GM21723 (cell line): Measurements from ENCODE around the gene PISD.

Source experiments
- ATAC-seq: cut with Tn5 transposase; IDR thresholded peaks from one replicate; pipeline ENCODE4 v1.9.1; 2021; ENCODE audit warnings: mild to moderate bottlenecking, moderate library complexity; ENCODE audit not compliant: unreplicated experiment

The PISD gene

DNA sequence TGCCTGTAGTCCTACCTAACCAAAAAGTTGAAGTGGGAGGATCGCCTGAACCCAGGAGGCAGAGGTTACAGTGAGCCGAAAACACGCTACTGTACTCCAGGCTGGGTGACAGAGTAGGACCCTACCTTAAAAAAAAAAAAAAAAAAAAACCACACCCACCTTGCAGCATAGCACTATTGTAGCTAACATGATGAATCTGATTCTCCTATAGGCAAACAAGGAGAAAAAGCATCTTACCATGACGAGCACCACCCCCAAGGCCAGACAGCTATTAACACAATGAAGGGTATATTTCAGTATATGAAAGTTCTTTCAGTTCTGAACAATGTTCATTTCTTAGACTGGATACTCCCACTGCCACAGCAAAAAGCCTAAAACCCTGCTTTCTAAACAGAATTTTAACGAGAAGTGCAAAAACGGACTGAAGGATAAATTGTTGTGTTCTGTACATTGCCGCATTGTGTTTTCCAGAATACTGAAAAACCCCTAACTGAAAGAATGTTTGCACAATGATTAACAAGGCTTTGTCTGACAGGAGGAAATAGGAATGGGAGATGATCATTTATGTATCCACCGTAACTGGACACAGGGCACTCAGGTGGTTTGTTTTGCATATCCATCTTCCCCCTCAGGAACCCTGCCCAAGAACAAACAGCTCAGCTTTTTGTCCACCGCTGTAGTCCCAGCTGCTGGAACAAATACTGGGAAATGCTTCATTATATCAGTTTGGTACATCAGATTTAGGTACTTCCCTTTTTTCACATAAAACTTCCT, 8.9 kb downstream of the PISD start:
- no peak for ATAC-seq

DNA sequence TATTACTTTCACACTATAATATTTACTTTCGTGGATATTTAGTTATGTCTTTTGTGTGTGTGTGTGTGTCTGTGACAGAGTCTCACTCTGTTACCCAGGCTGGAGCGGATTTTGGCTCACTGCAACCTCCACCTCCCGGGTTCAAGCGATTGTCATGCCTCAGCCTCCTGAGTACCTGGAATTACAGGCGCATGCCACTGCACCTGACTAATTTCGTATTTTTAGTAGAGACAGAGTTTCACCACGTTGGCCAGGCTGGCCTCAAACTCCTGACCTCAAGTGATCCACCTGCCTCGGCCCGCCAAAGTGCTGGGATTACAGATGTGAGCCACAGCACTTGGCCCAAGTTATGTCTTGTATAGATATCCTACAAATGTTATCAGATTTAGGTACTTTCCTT, 9.9 kb downstream of the PISD start:
- no peak for ATAC-seq

DNA sequence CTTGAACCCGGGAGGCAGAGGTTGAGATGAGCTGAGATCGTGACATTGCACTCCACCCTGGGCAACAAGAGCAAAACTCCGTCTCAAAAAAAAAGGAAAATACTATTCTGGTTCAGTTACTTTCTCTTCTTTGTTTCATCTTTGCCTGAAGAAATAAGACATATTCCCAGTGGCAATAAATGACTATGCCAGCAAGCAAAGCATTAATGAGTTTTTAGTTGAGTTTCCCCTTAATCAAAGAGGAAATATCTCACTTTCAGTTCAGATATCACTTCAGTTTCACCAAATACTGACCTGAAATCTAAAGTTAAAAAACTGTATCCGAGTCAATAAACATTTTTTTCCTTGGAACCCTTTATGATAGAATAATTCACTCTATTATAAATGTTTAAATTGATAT, 10.4 kb downstream of the PISD start:
- ATAC-seq = no peak

DNA sequence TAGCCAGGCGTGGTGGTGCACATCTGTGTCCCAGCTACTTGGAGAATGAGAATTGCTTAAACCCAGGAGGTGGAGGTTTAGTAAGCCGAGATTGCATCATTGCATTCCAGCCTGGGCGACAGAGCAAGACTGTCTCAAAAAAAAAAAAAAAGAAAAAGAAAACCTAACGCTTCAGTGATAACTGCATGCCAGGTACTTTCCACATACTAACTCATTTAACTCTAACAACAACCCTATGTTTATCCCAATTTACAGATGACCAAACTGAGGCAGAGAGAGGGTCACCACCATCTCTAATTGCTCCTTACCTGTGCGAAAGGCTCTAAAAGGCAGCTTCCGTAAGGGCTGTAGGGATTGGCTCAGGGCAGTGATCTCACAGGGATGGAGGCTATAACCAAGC, 11.6 kb downstream of the PISD start:
- ATAC-seq = no peak

DNA sequence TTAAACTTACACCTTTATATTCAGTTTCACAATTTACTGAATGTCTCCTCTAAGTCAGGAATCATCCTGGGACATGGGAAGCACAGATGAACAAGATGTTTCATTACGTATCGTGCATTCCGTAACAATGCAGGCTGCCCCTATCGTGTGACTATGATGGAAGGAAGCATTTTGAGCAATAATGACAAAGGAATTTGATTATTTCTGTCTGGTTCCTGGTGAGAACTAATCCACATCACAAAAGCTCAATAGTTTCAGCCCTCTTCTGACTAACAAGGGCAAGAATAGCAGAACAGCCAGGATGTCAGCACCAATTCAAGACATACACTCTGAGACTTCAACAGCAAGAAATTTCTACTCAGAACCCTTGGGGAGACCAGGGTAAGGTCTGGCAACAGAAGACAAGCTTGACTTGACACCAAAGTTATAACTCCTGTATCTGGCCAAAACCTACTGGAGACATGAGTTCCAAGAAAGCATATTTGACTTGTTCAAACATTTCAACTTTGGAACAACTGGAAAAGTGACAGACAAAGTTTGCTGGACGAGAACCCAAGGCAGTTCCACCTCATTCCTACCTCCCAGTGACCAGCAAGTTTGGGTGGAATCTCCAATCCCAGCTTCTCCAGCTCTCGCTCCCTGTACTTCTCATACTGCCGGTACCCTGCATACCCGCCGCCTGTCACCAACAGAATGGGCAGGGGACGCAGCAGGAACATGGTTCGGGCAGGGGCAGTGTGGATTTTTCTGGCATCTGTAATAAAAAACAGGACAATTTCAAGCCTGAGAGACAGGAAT, 14.3 kb downstream of the PISD start:
- ATAC-seq = no peak

DNA sequence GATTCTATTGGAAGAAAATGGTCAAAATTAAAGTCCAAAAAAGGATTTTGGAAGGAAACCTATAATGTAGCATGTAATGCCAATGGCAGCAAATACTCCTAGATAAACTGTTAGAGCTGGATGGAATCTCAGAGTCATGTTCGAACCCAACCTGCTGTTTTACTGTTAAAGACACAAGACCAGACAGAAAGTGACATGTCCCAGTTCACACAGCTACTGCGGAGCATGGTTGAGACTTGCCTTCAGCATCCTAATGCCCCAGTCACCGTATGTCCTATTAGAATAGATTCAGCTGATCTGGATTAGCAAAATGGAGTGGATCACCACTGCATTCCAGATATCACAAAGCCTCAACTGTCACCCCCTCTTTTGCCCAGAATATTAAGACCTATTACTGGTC, 14.9 kb downstream of the PISD start:
- no peak for ATAC-seq

DNA sequence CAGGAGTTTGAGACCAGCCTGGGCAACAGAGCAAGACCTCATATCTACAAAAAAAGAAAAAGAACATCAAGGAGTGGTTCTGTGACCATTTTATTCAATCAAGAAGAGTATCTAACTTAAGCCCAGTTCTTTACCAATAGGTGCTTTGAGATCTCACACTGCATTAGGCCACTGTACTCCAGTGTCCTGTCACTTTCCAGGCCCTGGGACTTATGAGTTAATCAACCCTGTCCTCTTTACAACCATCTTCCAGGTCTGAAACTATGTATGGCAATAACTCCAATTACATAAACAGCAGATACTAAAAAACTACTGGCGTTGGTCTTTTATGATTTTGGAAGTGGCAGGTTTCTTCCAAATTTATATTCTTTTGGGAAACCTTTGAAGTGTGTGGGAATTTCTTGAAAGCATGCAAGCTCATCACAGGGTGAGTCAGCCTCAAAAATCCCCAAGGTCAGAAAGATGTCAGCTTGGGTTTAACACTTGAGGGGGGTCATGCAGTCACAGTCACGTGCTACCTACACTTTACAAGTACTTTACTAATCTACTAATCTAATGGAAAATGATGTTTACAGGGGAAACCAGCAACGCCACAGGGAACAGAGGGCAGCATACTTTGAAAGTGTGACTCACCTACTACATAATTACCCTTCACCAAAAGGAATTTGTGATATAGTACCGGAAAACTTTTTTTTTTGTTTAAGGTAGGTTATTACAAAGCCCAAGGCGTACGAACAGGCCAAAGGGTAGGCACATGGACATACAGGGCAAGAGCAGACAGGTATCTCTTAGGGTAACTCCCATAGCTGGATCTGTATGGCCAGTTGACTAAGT, 15.6 kb downstream of the PISD start:
- ATAC-seq = no peak

DNA sequence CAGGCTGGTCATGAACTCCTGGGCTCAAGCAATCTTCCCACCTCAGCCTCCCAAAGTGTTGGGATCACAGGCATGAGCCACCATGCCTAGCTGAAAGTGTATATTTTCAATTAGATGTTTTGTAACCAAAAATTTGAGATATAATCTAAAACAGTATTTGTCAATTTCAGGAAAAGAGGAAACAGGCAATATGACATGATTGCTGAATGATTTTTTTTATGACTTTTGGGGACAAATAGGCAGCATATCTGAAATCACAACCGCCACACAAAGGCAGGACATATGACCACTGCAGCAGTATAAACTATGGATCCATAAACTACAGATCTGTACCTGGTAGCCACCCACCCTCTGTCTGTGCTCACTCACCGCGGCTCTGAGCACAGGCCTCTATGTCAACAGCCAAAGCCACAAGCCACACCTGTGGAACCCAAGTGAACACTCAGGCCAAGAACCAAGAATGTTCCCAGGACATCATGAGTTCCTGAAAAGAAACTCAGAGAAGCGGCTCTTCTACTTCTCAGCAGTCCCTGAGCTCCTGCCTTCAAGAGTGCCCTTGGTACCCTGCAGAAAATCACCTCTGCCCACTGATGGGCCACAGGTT, 22.5 kb downstream of the PISD start:
- ATAC-seq = no peak

DNA sequence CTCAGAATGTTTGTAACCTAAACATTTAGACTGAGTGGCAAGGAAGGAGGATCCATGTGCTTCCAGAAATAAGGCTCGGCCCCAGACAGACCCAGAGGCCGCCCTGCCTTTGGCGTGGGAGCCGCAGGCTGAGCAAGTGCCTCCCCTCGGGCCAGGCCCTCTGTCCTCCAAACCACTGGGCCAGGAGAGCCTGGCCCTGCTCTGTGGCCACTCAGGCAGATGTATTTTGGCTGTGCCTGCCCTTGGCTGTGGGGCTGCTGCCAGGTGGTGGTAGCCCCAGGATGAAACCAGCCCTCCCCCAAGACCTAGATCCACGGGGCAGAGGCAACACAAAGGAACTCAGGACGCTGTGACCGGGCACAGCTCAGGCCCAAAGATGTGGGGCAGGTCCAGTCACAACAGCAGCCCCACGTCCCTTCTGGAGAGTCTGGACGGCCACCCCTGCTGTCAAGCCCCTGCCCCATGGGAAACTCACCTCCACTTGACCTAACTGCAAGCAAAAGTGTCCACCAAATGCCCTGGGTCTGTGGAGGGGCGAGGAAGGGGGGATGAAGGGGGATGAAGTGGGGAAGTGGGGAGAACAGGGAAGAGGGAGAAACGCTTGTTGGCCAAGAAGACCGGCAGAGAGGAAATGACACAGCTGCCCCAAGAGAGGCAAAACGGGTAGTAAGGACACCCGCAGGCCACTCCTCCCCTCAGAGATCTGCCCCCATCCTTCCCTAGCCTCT, 24.0 kb downstream of the PISD start:
- peak; percentile 23 for ATAC-seq

DNA sequence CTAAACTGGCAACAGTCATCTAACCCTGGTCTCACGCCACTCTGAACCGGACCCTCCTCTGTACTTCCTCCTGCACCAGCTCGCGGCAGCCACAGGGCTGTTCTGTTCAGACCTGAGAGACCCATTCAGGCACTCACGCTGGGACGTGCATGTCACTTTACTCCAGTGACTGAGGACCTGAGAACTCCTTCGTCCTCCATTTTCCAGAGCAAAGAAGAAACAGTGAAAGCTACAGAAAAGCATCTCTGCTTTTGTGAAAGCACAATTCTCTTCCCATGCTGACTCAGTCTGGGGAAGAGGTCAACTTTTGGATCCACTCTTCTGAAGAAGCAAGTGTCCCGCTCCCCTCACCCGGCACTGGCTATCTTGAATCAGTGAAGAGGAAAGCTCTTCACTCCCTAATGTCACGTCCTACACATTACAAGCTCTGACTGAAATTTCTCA, 24.5 kb downstream of the PISD start:
- ATAC-seq = peak; percentile 52

DNA sequence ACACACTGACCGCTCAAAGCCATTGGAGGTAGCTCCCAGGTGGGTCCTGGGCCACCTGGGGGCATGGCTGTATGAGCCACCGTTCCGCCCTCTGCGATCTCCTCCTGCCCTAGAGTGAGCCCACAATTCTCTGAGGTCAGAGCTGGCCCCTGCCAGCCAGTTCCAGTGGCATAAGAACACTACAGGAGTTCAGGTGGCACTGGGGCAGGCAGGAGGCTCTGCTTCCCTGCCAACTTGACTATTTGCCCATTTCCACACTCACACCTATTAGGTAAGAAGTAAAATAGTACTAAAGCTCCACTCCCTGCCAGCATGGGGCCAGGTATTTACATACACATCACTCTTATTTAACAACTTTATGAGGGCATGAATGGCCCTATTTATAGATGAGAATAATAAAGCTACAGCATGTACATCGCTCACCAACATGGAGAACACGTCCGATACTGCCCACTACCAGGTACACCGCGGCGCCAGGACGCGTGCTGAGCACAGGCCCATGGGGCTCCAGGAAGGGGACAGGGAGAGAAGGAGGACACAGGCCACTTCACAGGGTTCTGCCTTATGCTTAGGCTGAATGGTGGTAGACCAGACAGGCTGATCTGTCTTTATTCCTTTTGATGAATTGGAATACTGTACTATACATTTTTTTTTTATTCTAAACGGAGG, 26.2 kb downstream of the PISD start:
- no peak for ATAC-seq

DNA sequence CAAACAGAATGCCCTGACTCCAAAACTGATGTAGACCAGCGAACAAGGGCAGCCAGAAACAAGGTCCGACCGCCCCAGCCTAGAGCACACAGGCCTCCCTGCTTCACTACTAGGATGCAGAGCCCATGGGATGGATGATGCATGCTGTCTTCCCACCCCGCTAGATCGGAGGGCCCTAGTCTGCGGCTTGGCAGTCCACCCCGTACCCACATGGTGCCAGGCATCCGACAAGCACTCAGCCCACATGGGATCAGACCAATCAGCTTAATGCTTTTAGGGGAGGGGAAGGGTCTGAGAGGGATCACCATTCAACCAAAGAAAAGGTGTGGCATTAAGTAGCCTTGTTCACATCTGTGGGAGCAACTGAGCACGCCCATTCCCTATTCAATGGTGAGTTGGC, 30.6 kb downstream of the PISD start:
- ATAC-seq = no peak

DNA sequence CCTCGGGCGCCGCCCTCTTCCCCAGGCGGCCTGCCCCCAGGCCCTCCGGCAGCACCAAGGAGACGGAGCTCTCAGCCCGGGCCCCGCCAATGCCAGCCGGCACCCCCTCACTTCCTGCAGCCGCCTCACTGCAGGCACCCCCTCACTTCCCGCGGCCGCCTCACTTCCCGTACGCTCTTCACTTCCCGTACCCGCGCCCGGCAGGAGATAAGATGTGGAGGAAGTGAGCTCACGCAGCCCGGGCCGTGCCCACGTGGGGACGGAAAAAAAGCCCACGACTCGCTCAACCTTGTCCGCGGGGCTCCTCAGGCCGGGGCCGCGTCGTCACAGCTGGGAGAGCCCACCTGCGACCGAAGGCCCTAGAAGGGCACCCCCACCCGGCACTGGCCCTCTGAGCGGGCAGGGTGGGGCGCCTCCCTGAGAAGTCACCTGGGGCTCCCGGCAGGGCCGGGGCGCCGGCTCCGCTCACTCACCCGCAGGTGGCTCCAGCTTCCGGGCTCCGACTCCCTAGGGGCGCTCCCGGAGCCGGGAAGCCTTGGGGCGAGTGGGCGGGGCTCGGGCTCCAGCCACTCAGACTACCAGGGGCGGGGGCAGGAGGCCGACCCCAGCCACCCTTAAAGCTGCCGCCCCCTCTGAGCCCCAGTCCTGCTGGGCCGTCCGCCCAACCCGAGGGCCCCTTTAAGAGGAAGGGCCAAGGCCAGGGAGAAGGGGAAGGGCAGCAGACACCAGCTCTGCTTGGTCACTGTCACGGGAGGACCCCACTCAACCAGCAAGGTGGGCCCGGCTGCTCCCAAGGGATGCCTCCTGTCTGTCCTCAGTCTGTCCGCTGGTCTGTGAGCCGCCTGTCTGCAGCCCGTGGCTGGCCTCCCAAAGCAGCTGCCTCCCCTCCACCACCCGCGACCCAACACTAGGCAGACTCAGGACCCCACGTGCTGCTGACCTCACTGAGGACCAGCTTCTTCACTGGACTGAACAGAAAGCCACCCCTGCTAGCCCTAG, 31.4 kb downstream of the PISD start:
- ATAC-seq = no peak

DNA sequence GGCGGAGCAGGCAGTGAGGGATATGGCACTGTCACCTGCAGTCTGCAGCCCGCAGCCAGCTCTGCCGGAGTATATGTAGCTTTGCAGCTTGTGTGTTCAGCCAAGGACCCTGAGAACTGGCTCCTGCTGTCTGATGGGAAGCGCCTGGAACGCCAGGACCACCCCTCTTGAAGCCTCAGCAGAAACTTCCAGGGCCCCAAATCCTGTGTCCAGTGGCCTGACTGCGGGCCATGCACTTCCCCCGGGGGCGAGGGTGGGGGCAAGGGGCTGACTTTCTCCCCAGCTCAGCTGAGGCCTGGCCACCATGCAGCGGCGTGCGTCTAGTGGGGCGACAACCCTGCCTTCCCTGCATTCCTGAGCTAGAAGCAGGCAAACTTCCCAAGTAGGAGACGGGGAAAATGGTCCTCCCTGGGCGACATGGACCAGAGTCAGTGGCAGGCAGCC, 32.3 kb downstream of the PISD start:
- no peak for ATAC-seq

DNA sequence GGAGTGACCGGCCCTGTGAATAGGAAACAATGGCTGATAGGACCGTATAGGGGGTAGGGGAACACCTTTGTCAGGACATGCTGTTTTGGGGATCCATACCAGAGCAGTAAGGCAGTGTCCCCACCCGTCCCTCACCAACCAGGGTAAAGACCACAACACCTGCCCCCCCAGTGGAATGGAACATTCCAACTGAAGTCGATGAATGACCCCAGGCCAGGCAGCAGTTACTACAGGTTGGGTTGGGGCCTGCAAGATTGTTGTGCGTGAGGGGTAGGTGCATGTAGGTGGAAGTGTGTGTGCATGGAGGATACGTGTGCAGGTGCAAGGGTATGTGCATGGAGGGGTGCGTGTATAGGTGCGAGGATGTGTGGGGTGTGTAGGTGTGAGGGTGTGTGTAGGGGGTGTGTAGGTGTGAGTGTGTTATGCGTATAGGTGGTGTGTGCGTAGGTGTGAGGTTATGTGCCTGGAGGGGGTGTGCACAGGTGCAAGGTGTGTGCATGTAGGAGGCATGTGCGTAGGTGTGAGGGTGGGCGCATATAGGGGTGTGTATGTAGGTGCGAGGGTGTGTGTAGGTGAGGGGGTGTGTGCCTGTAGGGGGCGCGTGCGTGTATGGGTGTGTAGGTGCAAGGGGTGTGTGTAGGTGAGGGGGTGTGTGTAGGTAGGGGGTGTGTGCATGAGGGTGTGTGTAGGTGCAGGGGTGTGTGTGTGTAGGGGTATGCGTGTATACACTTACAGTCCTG, 32.9 kb downstream of the PISD start:
- ATAC-seq = no peak

DNA sequence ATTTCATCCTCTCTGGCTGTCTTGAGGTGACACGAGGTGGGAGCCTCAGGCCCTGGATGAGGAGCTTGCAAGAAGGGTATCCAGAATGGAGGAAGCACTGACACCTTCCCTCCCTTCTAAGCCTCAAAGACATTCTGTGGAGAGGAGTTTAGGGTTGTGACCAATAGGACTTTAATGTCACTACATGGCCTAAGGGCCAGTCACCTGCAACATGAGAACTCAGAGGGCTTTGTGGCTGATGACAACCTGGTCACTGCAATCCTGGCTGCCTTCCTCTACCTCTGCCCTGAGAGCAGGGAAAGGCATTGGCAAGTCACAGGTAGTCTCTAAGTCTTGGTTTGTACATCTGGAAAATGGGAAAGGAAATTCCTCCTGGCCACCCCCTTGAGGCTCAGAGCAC, 33.7 kb downstream of the PISD start:
- no peak for ATAC-seq

DNA sequence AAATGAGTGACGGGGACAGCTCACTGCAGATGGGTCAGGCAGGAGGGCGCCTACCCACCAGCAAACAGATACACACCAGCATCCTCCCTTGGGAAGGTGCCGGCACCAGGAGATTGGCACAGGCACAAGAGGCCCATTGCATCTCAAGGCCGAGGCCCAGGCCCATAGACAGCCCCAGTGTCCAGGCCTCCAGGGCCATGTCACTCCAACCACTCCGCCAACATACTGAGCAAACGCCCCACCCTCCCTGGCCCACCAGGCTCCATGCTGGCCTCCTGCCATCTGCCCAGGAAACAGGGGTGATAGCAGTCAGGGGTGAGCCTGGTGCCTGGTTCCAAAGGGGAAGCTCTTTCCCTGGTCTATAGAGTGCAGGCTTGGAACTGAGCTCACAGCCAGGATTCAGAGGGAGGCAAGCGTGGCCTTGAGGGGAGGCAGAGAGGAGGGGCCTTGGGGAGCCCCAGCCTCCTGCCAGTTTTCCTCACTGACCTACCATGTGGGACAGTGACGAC, 34.7 kb downstream of the PISD start:
- no peak for ATAC-seq
